PC-3 (cell line): Measurements from ENCODE around the gene TSPAN11. TPM values are rescaled to one million over a fixed set of nuclear protein-coding genes. Genes with fewer than 3 reads are reported as not detected.

ENCODE experiments used
- ATAC-seq: fragments of 200-7000 bp; cut with Tn5 transposase; 2 replicates; pipeline ENCODE4 v1.9.1; 2020; ENCODE audit warnings: mild to moderate bottlenecking, moderate library complexity
- BruUV-seq: library from RNA; stranded (reverse); fragments of 400-500 nt; replicated peaks from 2 replicates; lab custom pipeline; 2021; lab: Mats Ljungman, UMichigan
- CTCF ChIA-PET: fragments of 300-600 bp; sonication (Branson Sonifier 250); formaldehyde crosslinking; loops from one replicate; lab custom pipeline; 2022; ENCODE audit warnings: antibody characterized with exemption; lab: Charles Lee
- POLR2A ChIA-PET: fragments of 300-600 bp; sonication (Branson Sonifier 250); formaldehyde crosslinking; loops from one replicate; lab custom pipeline; 2022; ENCODE audit warnings: antibody characterized with exemption; ENCODE audit not compliant: unreplicated experiment; lab: Charles Lee
- DNase-seq: peaks from one replicate; pipeline ENCODE4 v3.0.0-alpha.2; 2015
- H2AFZ ChIP-seq: fragments of 300-600 bp; sonication (generic); 2 replicates; pipeline ENCODE4 v1.6.0; 2016; ENCODE audit warnings: antibody characterized with exemption, low read length
- H3F3A ChIP-seq: fragments of 300-600 bp; sonication (generic); one replicate; pipeline ENCODE4 v1.6.0; 2017; ENCODE audit warnings: antibody characterized with exemption, low read length, control low read depth, mild to moderate bottlenecking; ENCODE audit not compliant: unreplicated experiment
- H3K27ac ChIP-seq: fragments of 300-600 bp; sonication (generic); 2 replicates; pipeline ENCODE4 v1.5.1; 2016; ENCODE audit warnings: mild to moderate bottlenecking, low read length
- H3K27me3 ChIP-seq: fragments of 300-600 bp; sonication (generic); 2 replicates; pipeline ENCODE4 v1.6.1; 2016; ENCODE audit warnings: low read length, mixed read lengths
- H3K36me3 ChIP-seq: fragments of 300-600 bp; sonication (generic); 2 replicates; pipeline ENCODE4 v1.6.1; 2016; ENCODE audit warnings: low read depth, mixed run types, low read length, mixed read lengths
- H3K4me1 ChIP-seq: fragments of 300-600 bp; sonication (generic); 2 replicates; pipeline ENCODE4 v1.5.1; 2016; ENCODE audit warnings: low read length; ENCODE audit not compliant: insufficient read depth
- H3K4me2 ChIP-seq: fragments of 300-600 bp; sonication (generic); 2 replicates; pipeline ENCODE4 v1.6.0; 2016; ENCODE audit warnings: low read length
- H3K4me3 ChIP-seq: fragments of 300-600 bp; sonication (generic); 2 replicates; pipeline ENCODE4 v1.5.1; 2016; ENCODE audit warnings: mild to moderate bottlenecking, low read length, mixed read lengths
- H3K79me2 ChIP-seq: fragments of 300-600 bp; sonication (generic); 2 replicates; pipeline ENCODE4 v1.6.1; 2017; ENCODE audit warnings: low read length, mixed read lengths
- H3K9ac ChIP-seq: fragments of 300-600 bp; sonication (generic); 2 replicates; pipeline ENCODE4 v1.6.0; 2016; ENCODE audit warnings: mild to moderate bottlenecking, low read length
- H3K9me2 ChIP-seq: fragments of 300-600 bp; sonication (generic); replicated peaks from 2 replicates; pipeline ENCODE4 v1.6.1; 2016; ENCODE audit warnings: mixed run types, low read length, mixed read lengths
- H3K9me3 ChIP-seq: fragments of 300-600 bp; sonication (generic); 2 replicates; pipeline ENCODE4 v1.6.1; 2016; ENCODE audit warnings: low read length, mixed read lengths
- H4K20me1 ChIP-seq: fragments of 300-600 bp; sonication (generic); 2 replicates; pipeline ENCODE4 v1.6.1; 2016; ENCODE audit warnings: low read length, mixed read lengths
- EZH2 ChIP-seq: fragments of 300-600 bp; sonication (generic); IDR thresholded peaks from one replicate; pipeline ENCODE4 v1.6.1; 2017; ENCODE audit warnings: antibody characterized with exemption, mild to moderate bottlenecking, low read length; ENCODE audit not compliant: unreplicated experiment
- EZH2phosphoT487 ChIP-seq: fragments of 300-600 bp; sonication (generic); IDR thresholded peaks from 2 replicates; pipeline ENCODE4 v1.6.1; 2018; ENCODE audit warnings: mild to moderate bottlenecking, antibody characterized with exemption, low read length, borderline replicate concordance
- intact Hi-C: fragments of 100-400 bp; cut with micrococcal nuclease; formaldehyde crosslinking; loops from 2 replicates; pipeline ENCODE4 v1.9.0; 2023
- total RNA-seq: library from RNA; depleted of rRNA; stranded (reverse); fragments of >200 nt; gene quantifications from 2 replicates; pipeline ENCODE4 v1.2.3, GENCODE V29; 2014
- TF ChIP-seq, protein P1 (sequence below): fragments of 300-600 bp; sonication (generic); conservative IDR thresholded peaks from 2 replicates; pipeline ENCODE4 v1.5.1; 2017; ENCODE audit warnings: antibody characterized with exemption, low read depth, mild to moderate bottlenecking, low read length

Gene TSPAN11
- total RNA-seq, 1 experiment from 2014 or later: not detected

DNA sequence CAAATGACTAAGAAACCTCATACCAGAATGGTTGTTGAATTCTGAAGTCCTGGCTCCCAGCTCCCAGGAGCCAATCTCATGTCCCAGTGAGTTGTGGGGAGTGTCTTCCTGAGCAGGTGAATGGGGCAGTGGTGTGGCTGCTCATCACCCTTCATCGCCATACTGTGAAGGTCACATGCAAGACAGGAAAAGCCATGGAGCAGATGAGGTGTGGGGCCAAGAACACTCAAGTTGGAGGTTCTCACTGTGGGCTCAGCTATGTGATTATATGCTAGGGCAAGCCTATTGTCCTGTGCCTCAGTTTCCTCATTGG lies 16.6 kb upstream of the TSPAN11 start:
- H3K9me2 ChIP-seq: no peaks in the 10 kb centered on the region
- ATAC-seq: no peak
- ChIA-PET POLR2A (no interaction called here), CTCF (no interaction called here)
- intact Hi-C loops: no loop called here
- H3K4me3 ChIP-seq: no peak overlapping the region
- H3K4me2 ChIP-seq: no peak overlapping the region
- no peak overlapping the region for H2AFZ ChIP-seq
- no peaks in the 10 kb centered on the region for H3K27me3 ChIP-seq
- no peak overlapping the region for H3K27ac ChIP-seq
- TF ChIP-seq EZH2phosphoT487 (no peak), EZH2 (no peak)
- TF ChIP-seq, protein P1, sequence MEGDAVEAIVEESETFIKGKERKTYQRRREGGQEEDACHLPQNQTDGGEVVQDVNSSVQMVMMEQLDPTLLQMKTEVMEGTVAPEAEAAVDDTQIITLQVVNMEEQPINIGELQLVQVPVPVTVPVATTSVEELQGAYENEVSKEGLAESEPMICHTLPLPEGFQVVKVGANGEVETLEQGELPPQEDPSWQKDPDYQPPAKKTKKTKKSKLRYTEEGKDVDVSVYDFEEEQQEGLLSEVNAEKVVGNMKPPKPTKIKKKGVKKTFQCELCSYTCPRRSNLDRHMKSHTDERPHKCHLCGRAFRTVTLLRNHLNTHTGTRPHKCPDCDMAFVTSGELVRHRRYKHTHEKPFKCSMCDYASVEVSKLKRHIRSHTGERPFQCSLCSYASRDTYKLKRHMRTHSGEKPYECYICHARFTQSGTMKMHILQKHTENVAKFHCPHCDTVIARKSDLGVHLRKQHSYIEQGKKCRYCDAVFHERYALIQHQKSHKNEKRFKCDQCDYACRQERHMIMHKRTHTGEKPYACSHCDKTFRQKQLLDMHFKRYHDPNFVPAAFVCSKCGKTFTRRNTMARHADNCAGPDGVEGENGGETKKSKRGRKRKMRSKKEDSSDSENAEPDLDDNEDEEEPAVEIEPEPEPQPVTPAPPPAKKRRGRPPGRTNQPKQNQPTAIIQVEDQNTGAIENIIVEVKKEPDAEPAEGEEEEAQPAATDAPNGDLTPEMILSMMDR: no peak
- no TSS peak for BruUV-seq
- H3K9me3 ChIP-seq: no peaks in the 10 kb centered on the region
- no peak overlapping the region for H3K9ac ChIP-seq
- no peak for DNase-seq
- no peaks in the 10 kb centered on the region for H3K4me1 ChIP-seq
- H3K36me3 ChIP-seq: no peaks in the 10 kb centered on the region
- no peaks in the 10 kb centered on the region for H3F3A ChIP-seq
- H4K20me1 ChIP-seq: no peaks in the 10 kb centered on the region
- H3K79me2 ChIP-seq: no peaks in the 10 kb centered on the region

GRCh38 chr12:30911207-30911606 lies 15.3 kb upstream of the TSPAN11 start:
- DNase-seq: no peak
- no peaks in the 10 kb centered on the region for H4K20me1 ChIP-seq

DNA sequence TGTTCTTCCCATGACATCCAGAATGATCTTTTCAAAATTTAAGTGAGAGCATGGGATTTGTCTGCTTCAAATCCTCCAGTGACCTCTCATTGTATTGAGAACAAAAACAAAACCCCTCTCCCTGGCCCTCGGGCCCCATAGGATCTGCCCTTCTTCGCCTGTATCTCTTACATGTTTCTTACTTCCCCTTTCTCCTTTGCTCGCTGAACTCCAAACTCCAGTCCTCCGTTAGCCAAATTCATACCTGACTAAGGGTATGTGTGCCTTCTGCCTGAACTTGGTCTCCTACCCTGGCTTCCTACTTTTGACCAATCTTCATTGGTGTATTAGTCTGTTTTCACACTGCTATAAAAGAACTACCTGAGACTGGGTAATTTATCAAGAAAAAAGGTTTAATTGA lies 13.2 kb upstream of the TSPAN11 start:
- H3K4me2 ChIP-seq: no peak overlapping the region
- ATAC-seq (no peak), DNase-seq (no peak)
- H2AFZ ChIP-seq: no peak overlapping the region
- TF ChIP-seq EZH2phosphoT487 (no peak), EZH2 (no peak)
- TF ChIP-seq, protein P1: no peak
- no peaks in the 10 kb centered on the region for H4K20me1 ChIP-seq
- no peak overlapping the region for H3K9ac ChIP-seq
- H3F3A ChIP-seq: no peaks in the 10 kb centered on the region
- H3K27ac ChIP-seq: no peak overlapping the region
- ChIA-PET POLR2A (no interaction called here), CTCF (no interaction called here)
- intact Hi-C loops: no loop called here
- no TSS peak for BruUV-seq
- no peaks in the 10 kb centered on the region for H3K9me2 ChIP-seq
- no peaks in the 10 kb centered on the region for H3K9me3 ChIP-seq
- no peak overlapping the region for H3K4me3 ChIP-seq
- H3K4me1 ChIP-seq: no peaks in the 10 kb centered on the region
- no peaks in the 10 kb centered on the region for H3K27me3 ChIP-seq
- H3K36me3 ChIP-seq: no peaks in the 10 kb centered on the region
- no peaks in the 10 kb centered on the region for H3K79me2 ChIP-seq

More at GRCh38 chr12:30911207-30911606, 15.3 kb upstream of the TSPAN11 start:
- no peak overlapping the region for H3K27ac ChIP-seq
- no peaks in the 10 kb centered on the region for H3K36me3 ChIP-seq
- no peaks in the 10 kb centered on the region for H3K79me2 ChIP-seq
- no peak overlapping the region for H3K4me2 ChIP-seq
- H3K4me3 ChIP-seq: no peak overlapping the region
- no peaks in the 10 kb centered on the region for H3K9me2 ChIP-seq
- H3K27me3 ChIP-seq: no peaks in the 10 kb centered on the region
- no peaks in the 10 kb centered on the region for H3K4me1 ChIP-seq
- no peaks in the 10 kb centered on the region for H3F3A ChIP-seq
- no peaks in the 10 kb centered on the region for H3K9me3 ChIP-seq
- ChIA-PET CTCF (no interaction called here), POLR2A (no interaction called here)
- BruUV-seq: no TSS peak
- no peak for ATAC-seq
- no peak for TF ChIP-seq EZH2
- no peak for TF ChIP-seq EZH2phosphoT487
- TF ChIP-seq, protein P1: no peak
- no peak overlapping the region for H2AFZ ChIP-seq
- H3K9ac ChIP-seq: no peak overlapping the region
- intact Hi-C loops: no loop called here
